K562 (cell line): Measurements from ENCODE around the gene TRIP12. TPM values are rescaled to one million over a fixed set of nuclear protein-coding genes. Genes with fewer than 3 reads are reported as not detected.
"Not testable (repeated sequence)": the region's sequence is repeated elsewhere in the genome, so short reads cannot be mapped to it uniquely, and the experiment has no call there.

Experiments
- ATAC-seq: fragments of 200-7000 bp; cut with Tn5 transposase; 3 replicates; pipeline ENCODE4 v1.9.1; 2020; ENCODE audit warnings: moderate library complexity
- BruUV-seq: library from RNA; stranded (reverse); fragments of 400-500 nt; replicated peaks from 2 replicates; lab custom pipeline; 2021; lab: Mats Ljungman, UMichigan
- CTCF ChIA-PET: fragments of 300-600 bp; formaldehyde crosslinking; extraction: SDS; loops from one replicate; lab custom pipeline; 2021; ENCODE audit warnings: low intra/inter-chr PET ratio; lab: Yijun Ruan, JAX
- POLR2A ChIA-PET: fragments of 300-600, 350-650 bp; sonication (Branson Sonifier 250); formaldehyde crosslinking; extraction: SDS; loops from one replicate; lab custom pipeline; 2021; ENCODE audit warnings: antibody characterized with exemption, inconsistent platforms; lab: Yijun Ruan, JAX
- DNase-seq, 4 experiments: peaks; one replicate each; pipeline versions ENCODE4 v3.0.0 to v3.0.0-alpha.2; 2011 to 2018; ENCODE audit warnings: low spot score in 3 of 4, mixed read lengths in 3 of 4; ENCODE audit errors: extremely low read depth in 1 of 4
- FAIRE-seq: peaks from 2 replicates; lab custom pipeline; 2011; peaks lifted over from hg19 to GRCh38; lab: Jason Lieb, UNC
- H2AFZ ChIP-seq: 2 replicates; pipeline ENCODE4 v1.6.0; 2011; ENCODE audit warnings: low read depth, low read length, control low read depth, inconsistent platforms
- H3K27ac ChIP-seq: fragments of 200-600 bp; 3 replicates; pipeline ENCODE4 v1.8.0; 2011; ENCODE audit warnings: low read depth, mild to moderate bottlenecking, control low read depth, inconsistent platforms, low read length, moderate library complexity, mixed read lengths; ENCODE audit errors: extremely low read depth
- H3K27me3 ChIP-seq, 2 experiments: fragments of 300-600 bp in 1 of 2; 2 replicates in 1 of 2; 3 replicates in 1 of 2; pipeline versions ENCODE4 v1.6.0 to v1.8.0; 2011; ENCODE audit warnings: inconsistent platforms in 2 of 2, low read length in 2 of 2, mild to moderate bottlenecking in 1 of 2, mixed read lengths in 1 of 2, moderate library complexity in 1 of 2; ENCODE audit not compliant: control insufficient read depth in 2 of 2, insufficient read depth in 2 of 2
- H3K36me3 ChIP-seq: fragments of 300-600 bp; 3 replicates; pipeline ENCODE4 v1.8.0; 2011; ENCODE audit warnings: mild to moderate bottlenecking, low read length, inconsistent platforms; ENCODE audit not compliant: control insufficient read depth, insufficient read depth
- H3K4me1 ChIP-seq, 2 experiments: fragments of 200-600 bp in 1 of 2; replicated peaks in 1 of 2; 2 replicates in 1 of 2; 3 replicates in 1 of 2; pipeline versions ENCODE4 v1.5.1 to v1.8.0; 2011; ENCODE audit warnings: inconsistent platforms in 2 of 2, low read length in 2 of 2, mild to moderate bottlenecking in 1 of 2, mixed read lengths in 1 of 2, moderate library complexity in 1 of 2; ENCODE audit not compliant: control insufficient read depth in 2 of 2, insufficient read depth in 2 of 2
- H3K4me2 ChIP-seq: 2 replicates; pipeline ENCODE4 v1.6.1; 2011; ENCODE audit warnings: low read length, control low read depth, inconsistent platforms, mixed read lengths; ENCODE audit not compliant: insufficient read depth
- H3K4me3 ChIP-seq: fragments of 200-600 bp; sonication (generic), shearing (Covaris generic); 2 replicates; pipeline ENCODE4 v1.5.1; 2016; ENCODE audit warnings: control low read depth, inconsistent platforms
- H3K79me2 ChIP-seq: fragments of 200-600 bp; 3 replicates; pipeline ENCODE4 v1.8.0; 2011; ENCODE audit warnings: low read length, inconsistent platforms; ENCODE audit not compliant: control insufficient read depth, insufficient read depth
- H3K9ac ChIP-seq, 2 experiments: 2 replicates each; pipeline versions ENCODE4 v1.6.0 to v1.6.1; 2011; ENCODE audit warnings: low read depth in 2 of 2, low read length in 2 of 2, control low read depth in 1 of 2, inconsistent platforms in 1 of 2, mild to moderate bottlenecking in 1 of 2, mixed read lengths in 1 of 2; ENCODE audit not compliant: insufficient read depth in 1 of 2
- H3K9me1 ChIP-seq: one replicate; pipeline ENCODE4 v1.6.0; 2011; ENCODE audit warnings: inconsistent platforms, mild to moderate bottlenecking, low read length, moderate library complexity; ENCODE audit not compliant: control insufficient read depth, insufficient read depth
- H3K9me3 ChIP-seq: replicated peaks from 2 replicates; pipeline ENCODE4 v1.5.1; 2011; ENCODE audit warnings: low read depth, low read length, inconsistent platforms; ENCODE audit not compliant: control insufficient read depth, insufficient read depth
- H4K20me1 ChIP-seq: replicated peaks from 2 replicates; pipeline ENCODE4 v1.6.1; 2011; ENCODE audit warnings: low read length, inconsistent platforms, mixed read lengths; ENCODE audit not compliant: control insufficient read depth, insufficient read depth
- ARHGAP35 ChIP-seq: fragments of 450-650 bp; IDR thresholded peaks from 2 replicates; pipeline ENCODE4 v1.6.1; 2018; ENCODE audit not compliant: partially characterized antibody
- CBFA2T2 ChIP-seq: fragments of 450-650 bp; conservative IDR thresholded peaks from 2 replicates; pipeline ENCODE4 v1.6.1; 2017; ENCODE audit warnings: mild to moderate bottlenecking
- CREM ChIP-seq: IDR thresholded peaks from 2 replicates; pipeline ENCODE4 v1.6.1; 2014; ENCODE audit warnings: antibody characterized with exemption, low read depth
- RAD51 ChIP-seq: fragments of 450-650 bp; IDR thresholded peaks from 2 replicates; pipeline ENCODE4 v1.7.1; 2016; ENCODE audit warnings: low read depth, mild to moderate bottlenecking, borderline replicate concordance
- TFE3 ChIP-seq: fragments of 450-650 bp; formaldehyde crosslinking; IDR thresholded peaks from 2 replicates; pipeline ENCODE4 v1.4.0; 2020; ENCODE audit warnings: mild to moderate bottlenecking, mixed read lengths
- TOE1 ChIP-seq, 2 experiments: fragments of 450-650 bp in 1 of 2; sonication (generic) in 1 of 2; formaldehyde crosslinking in 1 of 2; IDR thresholded peaks; 2 replicates each; pipeline versions ENCODE4 v1.7.1 to v1.8.0; 2016 to 2022; ENCODE audit warnings: borderline replicate concordance in 2 of 2, mild to moderate bottlenecking in 2 of 2, antibody characterized with exemption in 1 of 2, inconsistent platforms in 1 of 2, low read depth in 1 of 2, missing genetic modification reagents in 1 of 2, moderate library complexity in 1 of 2
- USF1 ChIP-seq: sonication (generic); formaldehyde crosslinking; IDR thresholded peaks from 2 replicates; pipeline ENCODE4 v1.9.0; 2022; ENCODE audit warnings: mild to moderate bottlenecking, missing genetic modification reagents
- USF2 ChIP-seq: sonication (generic); formaldehyde crosslinking; IDR thresholded peaks from 2 replicates; pipeline ENCODE4 v1.5.0; 2020; ENCODE audit warnings: missing genetic modification reagents
- ZNF589 ChIP-seq: fragments of 200-800 bp; sonication (Bioruptor generic); IDR thresholded peaks from 2 replicates; pipeline ENCODE4 v1.6.1; 2016; ENCODE audit warnings: low read depth, missing genetic modification characterization, missing compliant biosample characterization
- WGBS: fragments of 100-300 bp; shearing (Covaris generic); methylation state at CpG from one replicate; pipeline ENCODE4 v1.1.6; 2016; ENCODE audit warnings: low coverage, mixed read lengths; ENCODE audit not compliant: insufficient coverage; ENCODE audit errors: missing lambda C conversion rate; 5-methylcytosine and 5-hydroxymethylcytosine counted together
- in situ Hi-C: fragments of 300-500 bp; cut with MboI; formaldehyde crosslinking; loops from 4 replicates; pipeline ENCODE4 v1.15.0; 2018; ENCODE audit warnings: inconsistent platforms, mixed read lengths
- intact Hi-C: fragments of 100-400 bp; cut with micrococcal nuclease; formaldehyde crosslinking; loops from 2 replicates; pipeline ENCODE4 v1.14.2; 2022
- polyA plus RNA-seq, 8 experiments: library from polyadenylated mRNA; depleted of rRNA in 4 of 8; stranded (reverse) in 5 of 8; unstranded in 3 of 8; fragments of >200 nt; fragmentation: Nextera tagmentation in 2 of 8; fragmentation: Illumina TruSeq in 1 of 8; extraction: Ambion mirVana in 2 of 8; extraction: Trizol in 1 of 8; gene quantifications; 2 replicates each; pipeline versions ENCODE4 v1.2.1 to v1.2.3, GENCODE V29; 2011 to 2014; ENCODE audit warnings: inconsistent platforms in 1 of 8, missing spikeins in 1 of 8
- total RNA-seq, 7 experiments: library from RNA; depleted of rRNA in 6 of 7; stranded (reverse); fragments of >200 nt in 6 of 7; fragmentation: Illumina TruSeq in 2 of 7; extraction: Trizol in 2 of 7; gene quantifications; 2 replicates each; pipeline versions ENCODE4 v1.2.1 to v1.2.3, GENCODE V29; 2011 to 2021; ENCODE audit warnings: low replicate concordance in 1 of 7

Gene TRIP12
- total and polyA plus RNA-seq, 9 of the 15 experiments (the other 6 are each of a cell fraction or from before 2014, with no cell fraction given) = 15.2 to 131 (median 80.1) TPM

GRCh38 chr2:229725716-229726574 lies 195.9 kb downstream of the TRIP12 start:
- DNase-seq = no peak

GRCh38 chr2:229723192-229723591 lies 198.6 kb downstream of the TRIP12 start:
- ATAC-seq, H3K79me2 ChIP-seq, H3K9ac ChIP-seq, H3K9me3 ChIP-seq, in situ Hi-C loops, H3K4me3 ChIP-seq, H3K4me1 ChIP-seq, H3K9me1 ChIP-seq, BruUV-seq, CTCF ChIA-PET, H3K27ac ChIP-seq, H4K20me1 ChIP-seq, intact Hi-C loops, FAIRE-seq, H3K27me3 ChIP-seq, H3K4me2 ChIP-seq, DNase-seq, H3K36me3 ChIP-seq, POLR2A ChIA-PET, H2AFZ ChIP-seq: not testable (repeated sequence)
- 0% methylated on average over 1 of the region's 3 CpGs for WGBS

More at GRCh38 chr2:229725716-229726574, 195.9 kb downstream of the TRIP12 start:
- ChIA-PET CTCF (no interaction called here), POLR2A (no interaction called here)
- H4K20me1 ChIP-seq = no peaks in the 10 kb centered on the region
- in situ Hi-C loops = no loop called here
- ATAC-seq = no peak
- no peak overlapping the region for H3K27ac ChIP-seq
- intact Hi-C loops = no loop called here
- no peak overlapping the region for H2AFZ ChIP-seq
- no peak overlapping the region for H3K9ac ChIP-seq
- H3K4me1 ChIP-seq = no peaks in the 10 kb centered on the region; a peak in 1 of 5 replicates
- no peak overlapping the region for H3K4me2 ChIP-seq
- H3K36me3 ChIP-seq = no peaks in the 10 kb centered on the region
- FAIRE-seq = no peak
- peak; percentile 66; the same call in 1 of the 2 replicates for TF ChIP-seq TOE1 (IDR thresholded peaks at IDR 0.05; ENCODE audit: borderline replicate concordance)
- TF ChIP-seq TOE1 (CRISPR knock-in tag; IDR thresholded peaks at IDR 0.05; ENCODE audit: borderline replicate concordance, low read depth) = no peak
- TF ChIP-seq USF2 (CRISPR knock-in tag) = peak; percentile 64
- peak; percentile 87 for TF ChIP-seq TFE3 (CRISPR knock-in tag)
- no peak for TF ChIP-seq ARHGAP35
- TF ChIP-seq RAD51 = peak; percentile 77
- 0 out of 2 replicates have a peak, but pooled peaks have one; percentile 31 for TF ChIP-seq CREM
- peak; percentile 40; the same call in 1 of the 2 replicates for TF ChIP-seq USF1 (CRISPR knock-in tag)
- TF ChIP-seq CBFA2T2 = peak; percentile 37; the same call in 1 of the 2 replicates
- TF ChIP-seq ZNF589 (CRISPR knock-in tag) = no peak
- no peaks in the 10 kb centered on the region for H3K9me3 ChIP-seq
- BruUV-seq = no TSS peak
- no peaks in the 10 kb centered on the region for H3K9me1 ChIP-seq
- H3K79me2 ChIP-seq = no peaks in the 10 kb centered on the region
- H3K27me3 ChIP-seq = no peaks in the 10 kb centered on the region; a peak in 1 of 5 replicates
- H3K4me3 ChIP-seq = no peak overlapping the region
- 0% methylated on average over 6 of the region's 7 CpGs for WGBS
